GM10847 (cell line): Measurements from ENCODE around the gene UNC5A.

ENCODE experiments used
- POLR2A ChIP-seq: IDR thresholded peaks from 2 replicates; pipeline ENCODE4 v1.6.1; 2011; ENCODE audit not compliant: insufficient read length; ENCODE audit errors: extremely low read depth

UNC5A gene

DNA sequence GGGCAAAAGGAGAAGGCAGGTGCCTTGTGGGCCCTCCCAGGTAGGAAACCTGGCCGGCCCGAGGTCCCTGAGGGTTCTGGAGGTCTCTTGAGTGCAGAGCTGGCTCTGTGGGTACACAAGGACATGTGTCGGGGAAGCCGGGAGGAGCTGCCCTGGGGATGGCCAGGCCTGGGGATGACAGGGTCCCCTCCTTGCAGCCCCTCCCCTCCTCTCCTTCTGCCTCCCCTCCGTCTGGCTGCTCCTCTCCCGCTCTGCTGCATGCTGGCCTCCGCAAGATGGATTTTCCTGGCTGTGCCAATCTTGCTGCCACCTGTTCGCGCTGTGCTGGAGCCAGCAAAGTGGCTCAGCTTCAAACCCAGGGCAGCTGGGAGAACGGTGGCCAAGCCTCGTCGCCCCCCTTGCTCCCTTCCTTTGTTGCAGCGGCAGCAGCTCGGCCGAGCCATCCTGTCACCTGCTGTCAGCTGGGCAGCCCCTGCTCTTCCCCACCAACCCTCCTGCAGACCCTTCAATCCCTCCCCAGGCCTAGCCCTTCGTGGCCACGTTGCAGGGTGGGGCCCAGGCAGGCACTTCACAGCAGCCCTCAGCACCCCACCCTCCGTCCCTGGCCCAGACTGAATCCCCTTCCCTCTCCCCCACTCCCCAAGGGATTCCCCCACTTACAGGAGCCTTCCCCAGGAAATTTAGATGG lies 17.6 kb upstream of the UNC5A start:
- no peak for TF ChIP-seq POLR2A

DNA sequence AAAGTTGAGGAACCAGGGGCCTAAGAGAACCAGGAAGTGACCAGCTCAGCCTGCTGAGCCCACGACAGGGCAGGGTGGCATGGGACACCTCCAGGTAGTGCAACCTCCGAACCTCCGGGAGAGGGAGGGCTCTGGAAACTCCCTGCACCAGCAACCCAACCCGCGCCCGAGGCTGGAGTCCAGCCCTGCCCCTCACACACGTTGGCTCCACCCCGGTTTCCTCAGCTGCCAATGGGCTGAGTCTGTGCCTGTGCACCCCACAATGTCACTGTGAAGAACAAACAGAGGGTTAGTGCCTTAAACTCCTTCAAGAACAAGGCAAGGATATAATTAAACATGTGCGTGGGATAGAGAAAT lies 17.0 kb upstream of the UNC5A start:
- TF ChIP-seq POLR2A = no peak

DNA sequence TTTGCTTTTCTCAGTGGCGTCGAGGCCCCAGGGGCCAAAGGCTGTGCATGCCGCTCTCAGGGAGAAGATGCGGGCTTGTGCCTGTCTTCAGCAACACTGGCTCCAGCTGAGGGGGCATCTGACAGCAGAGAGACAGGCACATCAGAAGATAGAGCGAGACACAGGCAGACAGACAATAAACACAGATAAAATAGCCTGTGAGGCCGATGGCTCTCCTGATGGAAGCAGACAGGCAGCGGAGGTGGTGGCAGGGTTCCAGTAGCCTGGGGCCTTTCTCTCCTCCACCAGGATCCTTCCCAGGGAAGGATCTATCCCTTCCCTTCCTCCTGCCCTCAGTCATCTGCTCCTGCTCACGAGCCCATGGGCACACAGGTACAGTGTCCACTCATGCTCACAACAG lies 16.6 kb upstream of the UNC5A start:
- TF ChIP-seq POLR2A = no peak

DNA sequence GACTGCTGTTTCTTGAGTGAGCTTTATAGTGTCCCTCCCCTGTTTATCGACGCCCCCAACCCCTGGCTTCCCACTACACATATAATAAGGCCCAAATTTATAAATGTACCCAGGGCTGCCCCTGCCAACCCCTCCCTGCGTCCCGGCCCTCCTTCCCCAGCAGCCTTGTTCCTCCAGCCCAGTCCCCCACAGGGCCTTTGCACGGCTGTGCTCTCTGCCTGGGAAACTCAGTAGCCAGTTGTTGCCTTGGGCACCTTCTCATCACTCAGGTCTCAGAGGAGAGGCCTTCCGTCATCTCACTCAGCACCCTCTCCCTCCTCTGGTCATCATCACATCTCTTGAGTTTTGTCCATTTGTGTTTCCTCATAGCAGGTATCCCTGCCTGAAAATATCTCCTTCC lies 15.8 kb upstream of the UNC5A start:
- no peak for TF ChIP-seq POLR2A

DNA sequence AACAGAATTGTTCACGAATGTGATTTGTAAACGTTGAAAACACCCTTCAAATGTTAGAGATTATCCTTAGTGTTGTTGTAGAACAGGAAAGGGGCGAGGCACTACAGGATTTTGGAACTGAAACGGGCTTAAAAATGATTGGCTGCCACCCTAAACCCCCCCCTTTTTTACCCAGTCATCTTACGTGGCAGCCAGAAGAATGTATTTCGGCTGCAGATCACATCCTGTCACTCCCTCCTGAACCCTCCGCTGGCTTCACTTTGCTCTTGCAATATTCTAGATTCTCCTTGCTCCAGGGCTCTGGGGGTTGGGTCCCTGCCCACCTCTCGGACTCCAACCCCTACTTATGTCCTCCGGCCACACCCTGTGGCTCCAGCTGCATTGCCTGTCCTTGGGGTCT lies 13.9 kb upstream of the UNC5A start:
- no peak for TF ChIP-seq POLR2A

DNA sequence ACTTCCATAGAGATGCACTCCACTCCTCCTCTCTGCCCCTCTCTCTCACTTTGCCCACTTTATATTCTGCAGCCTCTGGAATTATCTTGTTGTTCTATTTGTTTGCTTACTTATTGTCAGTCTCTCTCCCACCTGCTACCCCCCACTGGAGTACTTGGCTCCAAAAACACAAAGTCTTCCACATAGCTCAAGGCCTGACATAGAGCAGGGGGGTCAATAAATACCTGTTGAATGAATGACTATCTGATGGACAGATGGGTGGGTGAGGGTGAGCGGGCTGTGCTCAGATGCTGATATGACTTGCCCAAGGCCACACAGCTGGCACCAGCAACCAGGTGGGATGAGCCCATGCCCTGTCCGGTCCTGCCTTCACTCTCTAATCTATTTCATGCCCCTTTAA lies 13.4 kb upstream of the UNC5A start:
- no peak for TF ChIP-seq POLR2A

- TF ChIP-seq POLR2A = no peak
These were observed 12.8 kb upstream of the UNC5A start for GRCh38 chr5:176797456-176798050.

DNA sequence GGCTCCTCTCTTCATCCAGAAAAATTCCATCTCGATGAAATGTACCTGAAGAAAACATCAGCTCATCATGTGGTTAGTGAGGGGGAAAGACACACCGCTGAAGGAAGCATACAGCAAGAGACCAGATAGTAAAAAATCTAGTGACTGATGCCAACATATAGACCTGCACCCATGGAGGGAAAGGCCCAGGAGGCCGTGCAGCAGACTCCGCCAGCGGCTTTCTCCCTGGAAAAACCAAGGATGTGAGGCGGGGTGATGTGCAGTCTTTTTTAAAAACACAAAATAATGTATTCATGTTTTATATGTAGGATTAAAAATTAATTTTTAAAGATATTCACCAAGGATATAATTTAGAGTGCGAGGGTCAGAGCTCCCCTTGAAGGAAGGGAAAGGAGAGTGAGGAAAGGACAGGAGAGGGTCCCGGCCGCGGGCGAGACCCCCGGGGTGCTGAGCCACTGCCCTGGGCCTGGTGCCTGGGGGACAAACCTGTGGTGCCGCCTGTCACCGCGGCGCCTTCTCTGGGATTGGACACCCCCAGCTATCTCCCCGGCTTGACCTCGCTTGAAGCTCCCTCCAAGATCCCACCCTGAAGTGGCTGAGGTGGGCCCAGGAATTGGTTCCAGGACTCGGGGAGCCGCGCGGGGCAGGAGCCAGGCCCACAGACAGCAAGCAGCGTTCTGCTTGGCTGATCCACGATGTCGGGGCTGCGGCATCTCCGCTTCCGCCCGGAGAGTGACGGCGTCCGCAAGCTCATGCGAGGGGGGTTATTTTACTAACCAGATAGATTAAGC lies 12.1 kb upstream of the UNC5A start:
- TF ChIP-seq POLR2A = no peak

GRCh38 chr5:176798949-176799348 lies 11.4 kb upstream of the UNC5A start:
- TF ChIP-seq POLR2A = no peak

GRCh38 chr5:176799488-176799887 lies 10.9 kb upstream of the UNC5A start:
- TF ChIP-seq POLR2A = no peak

- no peak for TF ChIP-seq POLR2A
These were observed 10.3 kb upstream of the UNC5A start for GRCh38 chr5:176800024-176800423.

DNA sequence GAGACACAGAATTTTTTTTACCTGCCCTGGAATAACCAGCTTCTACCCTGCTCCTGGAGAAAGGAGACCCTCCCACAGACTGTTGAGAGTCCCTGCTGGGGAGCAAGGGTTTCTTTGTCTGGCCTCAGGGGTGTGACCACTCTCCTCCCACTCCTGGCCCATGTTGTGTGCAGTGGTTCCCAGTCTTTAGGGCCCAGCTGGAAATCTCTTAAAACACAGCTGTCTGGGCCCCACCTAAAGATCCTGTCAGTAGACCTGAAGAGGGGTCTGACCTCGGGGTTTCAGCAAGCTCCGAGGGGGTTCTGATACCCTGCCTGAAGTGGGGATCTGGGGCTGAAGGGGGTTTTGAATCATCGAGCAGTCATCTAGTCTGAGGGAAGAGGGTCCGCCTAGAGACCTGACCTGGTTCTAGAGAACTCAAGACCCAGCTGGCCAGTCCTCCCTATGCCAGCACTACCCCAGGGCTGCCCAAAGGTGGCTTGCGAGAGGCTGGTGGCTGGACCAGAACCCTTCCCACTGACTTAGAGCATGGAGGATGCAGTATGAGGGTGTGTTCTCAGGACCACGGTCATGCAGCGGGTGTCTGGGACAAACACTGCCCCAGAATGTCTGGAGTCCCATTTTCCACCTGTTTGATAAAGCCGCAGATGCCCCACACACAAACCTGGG lies 8.1 kb upstream of the UNC5A start:
- TF ChIP-seq POLR2A = no peak

GRCh38 chr5:176803068-176803942 lies 7.1 kb upstream of the UNC5A start:
- TF ChIP-seq POLR2A = no peak

DNA sequence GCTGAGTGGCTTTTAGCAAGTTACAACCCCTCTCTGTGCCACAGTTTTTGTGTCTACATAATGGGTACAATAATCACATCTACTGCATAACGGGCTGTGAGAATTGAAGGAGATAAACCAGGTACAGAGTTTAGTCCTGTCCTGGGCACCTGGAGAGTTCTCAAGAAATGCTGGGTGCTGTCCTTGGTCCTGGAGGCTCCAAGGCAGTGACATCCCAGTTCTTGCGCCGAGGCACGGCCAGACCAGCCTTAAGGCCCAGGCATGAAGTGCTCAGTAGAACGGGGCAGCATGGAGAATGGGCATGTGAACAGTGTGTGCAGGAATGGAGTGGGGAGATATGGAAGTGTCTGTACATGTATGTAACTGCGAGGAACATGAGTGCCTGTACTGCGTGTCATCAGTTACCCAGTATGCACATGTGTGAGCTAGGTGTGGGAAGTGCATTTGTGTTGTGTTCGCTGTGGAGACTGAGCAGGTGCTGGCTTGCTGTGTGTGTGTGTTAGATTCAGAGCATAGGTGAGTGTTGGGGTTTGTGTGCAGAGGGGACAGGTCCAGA lies 6.3 kb upstream of the UNC5A start:
- no peak for TF ChIP-seq POLR2A

GRCh38 chr5:176806137-176806536 lies 4.2 kb upstream of the UNC5A start:
- no peak for TF ChIP-seq POLR2A
